ENCODE data around the gene CYGB. TPM values are rescaled to one million over a fixed set of nuclear protein-coding genes. Genes with fewer than 3 reads are reported as not detected.

Gene CYGB
- total RNA-seq, 4 donors from 2014 or later, result 12.6 to 23.2 (median 18.8) TPM

- no peaks in the 10 kb centered on the region for H3K36me3 ChIP-seq
- 89 to 90% methylated on average over 2 to 3 of the region's 22 CpGs for WGBS, 2 donors (ENCODE audit: low coverage in 1 of 2)
- no peak for TF ChIP-seq CTCF (IDR thresholded peaks at IDR 0.05)
- TF ChIP-seq POLR2A (IDR thresholded peaks at IDR 0.05), result no peak
- no peak for TF ChIP-seq POLR2AphosphoS5 (IDR thresholded peaks at IDR 0.05)
- no peak for TF ChIP-seq EP300 (IDR thresholded peaks at IDR 0.05)
- H3K4me3 ChIP-seq, result no peak overlapping the region
- H3K27ac ChIP-seq, result no peak overlapping the region
- H3K9me3 ChIP-seq, result no peaks in the 10 kb centered on the region
- H3K4me1 ChIP-seq, result peaks cover 0 to 16% (median 0%) of the 10 kb centered on the region in 3 donors
- no peaks in the 10 kb centered on the region for H3K27me3 ChIP-seq
- no peak for ATAC-seq
Observed at GRCh38 chr17:76487451-76488192, 49.9 kb downstream of the CYGB start.

GRCh38 chr17:76485569-76485968 lies 51.9 kb downstream of the CYGB start:
- H3K27ac ChIP-seq, result peak overlapping the region in 3 of 4 donors; percentile 17 to 53 (median 53)
- peak; percentile 71 for ATAC-seq
- 26 to 57% methylated on average over 2 to 11 of the region's 11 CpGs for WGBS, 2 donors (ENCODE audit: low coverage in 1 of 2)

GRCh38 chr17:76484228-76484725 lies 53.2 kb downstream of the CYGB start:
- 86% methylated on average over 7 to 11 of the region's 11 CpGs for WGBS, 2 donors (ENCODE audit: low coverage in 1 of 2)
- H3K27ac ChIP-seq, result peak overlapping the region in 1 of 4 donors; percentile 15
- H3K27me3 ChIP-seq, result no peaks in the 10 kb centered on the region
- H3K9me3 ChIP-seq, result no peaks in the 10 kb centered on the region
- no peak for ATAC-seq
- H3K4me1 ChIP-seq, result peaks cover 0 to 9% (median 0%) of the 10 kb centered on the region in 3 donors
- peaks cover 0 to 4% of the 10 kb centered on the region in 2 donors for H3K36me3 ChIP-seq
- no peak overlapping the region for H3K4me3 ChIP-seq
- TF ChIP-seq POLR2AphosphoS5 (IDR thresholded peaks at IDR 0.05), result no peak
- TF ChIP-seq POLR2A (IDR thresholded peaks at IDR 0.05), result no peak
- no peak for TF ChIP-seq EP300 (IDR thresholded peaks at IDR 0.05)
- no peak for TF ChIP-seq CTCF (IDR thresholded peaks at IDR 0.05)

More at GRCh38 chr17:76485569-76485968, 51.9 kb downstream of the CYGB start:
- H3K27me3 ChIP-seq, result no peaks in the 10 kb centered on the region
- peaks cover 0 to 9% (median 0%) of the 10 kb centered on the region in 3 donors for H3K4me1 ChIP-seq
- H3K4me3 ChIP-seq, result no peak overlapping the region
- H3K36me3 ChIP-seq, result no peaks in the 10 kb centered on the region
- no peaks in the 10 kb centered on the region for H3K9me3 ChIP-seq
- TF ChIP-seq CTCF (IDR thresholded peaks at IDR 0.05) (no peak), POLR2A (IDR thresholded peaks at IDR 0.05) (peak in 1 of 2 donors; percentile 13), POLR2AphosphoS5 (IDR thresholded peaks at IDR 0.05) (peak; percentile 48), EP300 (IDR thresholded peaks at IDR 0.05) (no peak)

GRCh38 chr17:76481071-76481655 lies 56.3 kb downstream of the CYGB start:
- H3K27me3 ChIP-seq, result no peaks in the 10 kb centered on the region
- 20% methylated on average over 1 of the region's 21 CpGs; no CpG with 5 or more reads in 1 of the 2 donors for WGBS, 2 donors (ENCODE audit: low coverage in 1 of 2)
- no peaks in the 10 kb centered on the region for H3K9me3 ChIP-seq
- peaks cover 0 to 9% (median 0%) of the 10 kb centered on the region in 3 donors for H3K4me1 ChIP-seq
- no peak for TF ChIP-seq POLR2A (IDR thresholded peaks at IDR 0.05)
- TF ChIP-seq POLR2AphosphoS5 (IDR thresholded peaks at IDR 0.05), result no peak
- no peak for TF ChIP-seq CTCF (IDR thresholded peaks at IDR 0.05)
- TF ChIP-seq EP300 (IDR thresholded peaks at IDR 0.05), result no peak
- no peak for ATAC-seq
- no peak overlapping the region for H3K4me3 ChIP-seq
- peak overlapping the region in 3 of 4 donors; percentile 18 to 62 (median 31) for H3K27ac ChIP-seq
- peaks cover 0 to 17% of the 10 kb centered on the region in 2 donors for H3K36me3 ChIP-seq

All from gastroesophageal sphincter (tissue), 4 donors.